ENCODE results near the gene CARNS1. TPM values are rescaled to one million over a fixed set of nuclear protein-coding genes. Genes with fewer than 3 reads are reported as not detected.

Gene CARNS1
- polyA plus RNA-seq, 1 of the 3 experiments (the other 2 are of a cell fraction) = 0.23 TPM

GRCh38 chr11:67420147-67420645 lies 4.7 kb downstream of the CARNS1 start:
- H3K4me1 ChIP-seq (ENCODE audit: control insufficient read depth in 1 of 2, insufficient read depth in 2 of 2, low read depth in 1 of 2, low read length in 1 of 2) = peaks cover 7 to 8% of the 10 kb centered on the region in 2 experiments; a peak in 2 of 4 replicates
- 70% methylated on average over 2 of the region's 15 CpGs for WGBS (ENCODE audit: low lambda C conversion rate)
- peak overlapping the region; percentile 68 for H3K4me2 ChIP-seq
- no peaks in the 10 kb centered on the region for H4K20me1 ChIP-seq (ENCODE audit: insufficient read depth)
- no peaks in the 10 kb centered on the region for H3K9me3 ChIP-seq
- ChIA-PET POLR2A (interaction anchor here (0.5 to 1.3 kb wide), 4 partner anchors 24 to 1107 kb away, joined by 3 to 4 read pairs (median 3); partner anchors contain the start of genes GSTP1 and RAD9A), CTCF (interaction anchor here (0.8 to 2.7 kb wide), 4 partner anchors 13 to 37 kb away, joined by 3 to 17 read pairs (median 4); partner anchors contain the start of gene PPP1CA)
- no peaks in the 10 kb centered on the region for H3K27me3 ChIP-seq (ENCODE audit: insufficient read depth)
- H3K36me3 ChIP-seq (replicated peaks in 1 of 2; ENCODE audit: control insufficient read depth in 1 of 2, insufficient read depth in 2 of 2, low read length in 1 of 2) = no peaks in the 10 kb centered on the region
- no peaks in the 10 kb centered on the region for H3F3A ChIP-seq (replicated peaks; ENCODE audit: insufficient read depth)
- no peak overlapping the region; a peak in 1 of 4 replicates for H3K27ac ChIP-seq (ENCODE audit: low read depth in 2 of 2, low read length in 1 of 2)
- H3K4me3 ChIP-seq (ENCODE audit: low read depth in 2 of 2, low read length in 1 of 2) = peak overlapping the region; percentile 63 to 66
- peak overlapping the region; percentile 49; the same call in 1 of the 2 replicates for H3K9ac ChIP-seq
- no peak for DNase-seq
- H3K9me2 ChIP-seq = no peaks in the 10 kb centered on the region
- H3K79me2 ChIP-seq (ENCODE audit: insufficient read depth) = no peaks in the 10 kb centered on the region
- H2AFZ ChIP-seq (ENCODE audit: low read depth) = no peak overlapping the region
- TF ChIP-seq TEAD4 (IDR thresholded peaks at IDR 0.05; ENCODE audit: borderline replicate concordance, insufficient read depth) = no peak
- no peak for TF ChIP-seq TCF12 (IDR thresholded peaks at IDR 0.05)
- no peak for TF ChIP-seq USF1 (IDR thresholded peaks at IDR 0.05; ENCODE audit: borderline replicate concordance, low read depth)
- TF ChIP-seq MXI1 (IDR thresholded peaks at IDR 0.05; ENCODE audit: low read depth, low read length) = no peak
- TF ChIP-seq ELF1 (IDR thresholded peaks at IDR 0.05) = no peak
- no peak for TF ChIP-seq CTCF (IDR thresholded peaks at IDR 0.05)
- TF ChIP-seq USF2 (IDR thresholded peaks at IDR 0.05; ENCODE audit: borderline replicate concordance, low read depth, low read length) = no peak
- TF ChIP-seq SMC3 (IDR thresholded peaks at IDR 0.05; ENCODE audit: low read depth, low read length) = no peak
- no peak for TF ChIP-seq NRF1 (IDR thresholded peaks at IDR 0.05; ENCODE audit: low read depth, low read length)
- TF ChIP-seq RCOR1 (IDR thresholded peaks at IDR 0.05; ENCODE audit: low read length) = no peak
- TF ChIP-seq YY1 (IDR thresholded peaks at IDR 0.05; ENCODE audit: low read depth) = no peak
- TF ChIP-seq REST (IDR thresholded peaks at IDR 0.05; ENCODE audit: low read depth, low read length) = no peak
- TF ChIP-seq CHD2 (IDR thresholded peaks at IDR 0.05; ENCODE audit: low read length, partially characterized antibody) = no peak
